Measurements from ENCODE around the gene PNPLA3.

GRCh38 chr22:43892183-43892894, 31.3 kb upstream of the PNPLA3 start:
- TF ChIP-seq CTCF (conservative IDR thresholded peaks at IDR 0.05; ENCODE audit: low read depth, low read length) (no peak), RAD21 (IDR thresholded peaks at IDR 0.05; ENCODE audit: low read length) (no peak), MXI1 (IDR thresholded peaks at IDR 0.05; ENCODE audit: borderline replicate concordance, low read depth, low read length) (no peak), USF2 (IDR thresholded peaks at IDR 0.05; ENCODE audit: low read depth, low read length) (no peak), POLR2A (IDR thresholded peaks at IDR 0.05; ENCODE audit: low read depth, low read length) (no peak)
